CD4-positive, CD25-positive, alpha-beta regulatory T cell (primary cell): Measurements from ENCODE around the gene BAD. TPM values are rescaled to one million over a fixed set of nuclear protein-coding genes. Genes with fewer than 3 reads are reported as not detected.

Experiments used
- ATAC-seq, 2 donors: fragments of 150-1000 bp; cut with Tn5 transposase; one replicate each; pipeline ENCODE4 v1.10.0; 2021; ENCODE audit warnings: low read depth in 2 of 2, moderate number of reproducible peaks in 2 of 2, moderate library complexity in 1 of 2
- DNase-seq, 3 donors: peaks; one replicate each; pipeline versions ENCODE4 v3.0.0 to v3.0.0-alpha.2; 2012 to 2022; ENCODE audit warnings: mixed read lengths in 1 of 3
- H3K27ac ChIP-seq: one replicate; pipeline ENCODE4 v1.7.0; 2013; ENCODE audit warnings: mild to moderate bottlenecking, low read length; ENCODE audit not compliant: insufficient read depth, poor library complexity, severe bottlenecking
- H3K27me3 ChIP-seq: one replicate; pipeline ENCODE4 v1.7.0; 2013; ENCODE audit warnings: low read length; ENCODE audit not compliant: control insufficient read depth, insufficient read depth
- H3K36me3 ChIP-seq: one replicate; pipeline ENCODE4 v1.7.0; 2013; ENCODE audit warnings: mild to moderate bottlenecking, low read length, moderate library complexity; ENCODE audit not compliant: control insufficient read depth, insufficient read depth
- H3K4me1 ChIP-seq: 2 replicates; pipeline ENCODE4 v1.7.0; 2013; ENCODE audit warnings: mild to moderate bottlenecking, low read length; ENCODE audit not compliant: insufficient read depth, control insufficient read depth, poor library complexity, severe bottlenecking
- H3K4me3 ChIP-seq: one replicate; pipeline ENCODE4 v1.7.0; 2013; ENCODE audit warnings: low read depth, mild to moderate bottlenecking, low read length, moderate library complexity
- H3K9me3 ChIP-seq, 2 experiments: 1 replicate in 1 of 2; 2 replicates in 1 of 2; pipeline ENCODE4 v1.7.0; 2013; ENCODE audit warnings: low read length in 2 of 2, mild to moderate bottlenecking in 1 of 2, moderate library complexity in 1 of 2; ENCODE audit not compliant: control insufficient read depth in 2 of 2
- H3K27ac Mint-ChIP-seq, 3 donors: one replicate each; pipeline ENCODE4 v1.8.0; 2020 to 2022; ENCODE audit warnings: mild to moderate bottlenecking in 3 of 3, mixed read lengths in 3 of 3, moderate library complexity in 2 of 3
- H3K27me3 Mint-ChIP-seq: one replicate; pipeline ENCODE4 v1.8.0; 2022; ENCODE audit warnings: mild to moderate bottlenecking, mixed read lengths
- H3K36me3 Mint-ChIP-seq: one replicate; pipeline ENCODE4 v1.8.0; 2020; ENCODE audit warnings: mixed read lengths
- H3K4me1 Mint-ChIP-seq, 4 donors: one replicate each; pipeline ENCODE4 v1.8.0; 2020 to 2022; ENCODE audit warnings: mixed read lengths in 4 of 4, mild to moderate bottlenecking in 1 of 4
- H3K4me3 Mint-ChIP-seq, 4 donors: one replicate each; pipeline ENCODE4 v1.8.0; 2020 to 2022; ENCODE audit warnings: mild to moderate bottlenecking in 4 of 4, mixed read lengths in 4 of 4, moderate library complexity in 3 of 4
- H3K9me3 Mint-ChIP-seq, 7 donors: one replicate each; pipeline ENCODE4 v1.8.0; 2020 to 2022; ENCODE audit warnings: mixed read lengths in 7 of 7, mild to moderate bottlenecking in 3 of 7, moderate library complexity in 2 of 7
- polyA plus RNA-seq, 4 donors: library from polyadenylated mRNA; unstranded; fragments of 300-500 nt; fragmentation: Illumina TruSeq; gene quantifications; one replicate each; pipeline ENCODE4 v1.2.3, GENCODE V29; 2021
- total RNA-seq: library from RNA; stranded (reverse); gene quantifications from one replicate; pipeline ENCODE4 v1.2.3, GENCODE V29; 2022

Gene BAD
- total and polyA plus RNA-seq, 5 donors from 2014 or later, result 25.7 to 50.4 (median 43.8) TPM

GRCh38 chr11:64244966-64245365 lies 39.5 kb downstream of the BAD start:
- Histone ChIP-seq H3K36me3 (peaks cover 4% of the 10 kb centered on the region), H3K9me3 (no peaks in the 10 kb centered on the region), H3K4me1 (peaks cover 55% of the 10 kb centered on the region), H3K27me3 (no peaks in the 10 kb centered on the region), H3K4me3 (no peak overlapping the region), H3K27ac (peak overlapping the region; percentile 55)
- no peaks in the 10 kb centered on the region for H3K27me3 Mint-ChIP-seq
- ATAC-seq (no peak), DNase-seq (no peak)
- H3K4me3 Mint-ChIP-seq, result peak overlapping the region; percentile 83 to 91 (median 86)
- peaks cover 0 to 53% (median 26%) of the 10 kb centered on the region in 4 donors for H3K4me1 Mint-ChIP-seq
- H3K27ac Mint-ChIP-seq, result peak overlapping the region in 2 of 3 donors; percentile 5 to 85
- H3K9me3 Mint-ChIP-seq, result peaks cover 0 to 2% (median 0%) of the 10 kb centered on the region in 7 donors
- no peaks in the 10 kb centered on the region for H3K36me3 Mint-ChIP-seq

DNA sequence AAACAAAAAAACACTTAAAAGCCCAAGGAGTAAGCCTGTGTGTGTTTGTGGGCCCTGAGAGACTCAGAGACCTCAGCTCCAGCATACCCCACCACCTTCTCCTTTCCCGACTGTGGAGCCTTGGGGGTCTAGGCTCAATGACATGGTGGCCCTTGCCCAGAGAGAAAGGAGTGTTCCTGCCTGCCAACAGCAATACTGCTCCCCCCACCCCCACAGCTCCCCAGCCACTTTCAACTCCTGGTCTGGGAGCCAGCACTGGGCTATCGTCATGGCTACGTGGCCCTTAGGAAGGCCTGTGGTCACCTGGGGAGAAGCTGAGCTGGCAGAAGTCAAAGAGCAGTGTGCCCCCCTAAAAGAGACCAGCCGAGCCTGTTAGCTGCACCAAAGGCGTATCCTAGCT lies 40.4 kb downstream of the BAD start:
- Mint-ChIP-seq H3K27ac (peak overlapping the region in 1 of 3 donors; percentile 5), H3K36me3 (no peaks in the 10 kb centered on the region), H3K9me3 (peaks cover 0 to 2% (median 0%) of the 10 kb centered on the region in 7 donors), H3K4me1 (peaks cover 0 to 57% (median 25%) of the 10 kb centered on the region in 4 donors), H3K4me3 (peak overlapping the region; percentile 19 to 91 (median 62)), H3K27me3 (no peaks in the 10 kb centered on the region)
- peaks cover 57% of the 10 kb centered on the region for H3K4me1 ChIP-seq
- H3K4me3 ChIP-seq, result no peak overlapping the region
- H3K9me3 ChIP-seq, result no peaks in the 10 kb centered on the region
- peaks cover 4% of the 10 kb centered on the region for H3K36me3 ChIP-seq
- no peaks in the 10 kb centered on the region for H3K27me3 ChIP-seq
- DNase-seq, result no peak
- ATAC-seq, result no peak
- H3K27ac ChIP-seq, result no peak overlapping the region

DNA sequence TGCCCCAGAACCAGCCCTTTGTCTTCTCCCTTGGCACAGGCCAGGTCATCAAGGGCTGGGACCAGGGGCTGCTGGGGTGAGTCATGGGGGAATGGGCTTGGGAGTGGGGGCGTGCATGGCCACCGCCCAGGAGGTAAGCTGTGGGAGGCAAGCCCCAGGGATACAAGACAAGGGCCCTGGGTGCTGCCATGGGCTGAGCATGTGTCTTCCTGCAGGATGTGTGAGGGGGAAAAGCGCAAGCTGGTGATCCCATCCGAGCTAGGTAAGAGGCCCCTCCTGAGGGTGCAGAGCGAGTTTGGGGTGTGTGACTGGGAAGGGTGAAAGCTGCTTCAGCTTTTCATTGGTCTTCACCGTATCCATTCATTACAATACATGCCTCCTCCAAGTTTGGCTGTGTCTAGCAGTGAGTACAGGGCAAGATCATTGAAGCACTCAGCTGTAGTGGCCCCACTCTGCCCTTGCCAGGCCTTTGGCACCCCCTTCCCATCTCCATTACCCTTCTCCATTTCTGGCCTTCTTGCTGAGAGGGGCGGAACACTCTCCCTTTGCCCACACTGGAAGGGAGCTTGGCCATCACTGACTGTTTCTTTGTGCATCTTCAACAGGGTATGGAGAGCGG lies 41.1 kb downstream of the BAD start:
- Histone ChIP-seq H3K4me1 (peaks cover 57% of the 10 kb centered on the region), H3K27me3 (no peaks in the 10 kb centered on the region), H3K27ac (no peak overlapping the region), H3K4me3 (no peak overlapping the region), H3K9me3 (no peaks in the 10 kb centered on the region), H3K36me3 (peaks cover 4% of the 10 kb centered on the region)
- H3K4me1 Mint-ChIP-seq, result peaks cover 0 to 57% (median 25%) of the 10 kb centered on the region in 4 donors
- ATAC-seq (no peak), DNase-seq (no peak)
- H3K27me3 Mint-ChIP-seq, result no peaks in the 10 kb centered on the region
- peak overlapping the region in 2 of 3 donors; percentile 15 to 44 for H3K27ac Mint-ChIP-seq
- H3K4me3 Mint-ChIP-seq, result peak overlapping the region; percentile 68 to 79 (median 74)
- H3K9me3 Mint-ChIP-seq, result peaks cover 0 to 2% (median 0%) of the 10 kb centered on the region in 7 donors
- H3K36me3 Mint-ChIP-seq, result no peaks in the 10 kb centered on the region

- H3K4me3 ChIP-seq, result peak overlapping the region; percentile 7
- no peaks in the 10 kb centered on the region for H3K9me3 ChIP-seq
- Mint-ChIP-seq H3K36me3 (no peaks in the 10 kb centered on the region), H3K27me3 (no peaks in the 10 kb centered on the region), H3K4me3 (peak overlapping the region; percentile 87 to 98 (median 94)), H3K9me3 (no peaks in the 10 kb centered on the region), H3K27ac (peak overlapping the region; percentile 93 to 99 (median 98)), H3K4me1 (peaks cover 0 to 53% (median 20%) of the 10 kb centered on the region in 4 donors)
- no peaks in the 10 kb centered on the region for H3K27me3 ChIP-seq
- H3K27ac ChIP-seq, result peak overlapping the region; percentile 100
- ATAC-seq (peak in 1 of 2 donors; percentile 0), DNase-seq (peak in 1 of 3 donors; percentile 99)
- H3K4me1 ChIP-seq, result peaks cover 45% of the 10 kb centered on the region
- peaks cover 4% of the 10 kb centered on the region for H3K36me3 ChIP-seq
These were observed 42.7 kb downstream of the BAD start for GRCh38 chr11:64241491-64242374.

- DNase-seq, result peak in 2 of 3 donors; percentile 99 to 100
- H3K4me1 Mint-ChIP-seq, result peaks cover 0 to 53% (median 20%) of the 10 kb centered on the region in 4 donors
These were observed 43.3 kb downstream of the BAD start for GRCh38 chr11:64241241-64241490.

DNA sequence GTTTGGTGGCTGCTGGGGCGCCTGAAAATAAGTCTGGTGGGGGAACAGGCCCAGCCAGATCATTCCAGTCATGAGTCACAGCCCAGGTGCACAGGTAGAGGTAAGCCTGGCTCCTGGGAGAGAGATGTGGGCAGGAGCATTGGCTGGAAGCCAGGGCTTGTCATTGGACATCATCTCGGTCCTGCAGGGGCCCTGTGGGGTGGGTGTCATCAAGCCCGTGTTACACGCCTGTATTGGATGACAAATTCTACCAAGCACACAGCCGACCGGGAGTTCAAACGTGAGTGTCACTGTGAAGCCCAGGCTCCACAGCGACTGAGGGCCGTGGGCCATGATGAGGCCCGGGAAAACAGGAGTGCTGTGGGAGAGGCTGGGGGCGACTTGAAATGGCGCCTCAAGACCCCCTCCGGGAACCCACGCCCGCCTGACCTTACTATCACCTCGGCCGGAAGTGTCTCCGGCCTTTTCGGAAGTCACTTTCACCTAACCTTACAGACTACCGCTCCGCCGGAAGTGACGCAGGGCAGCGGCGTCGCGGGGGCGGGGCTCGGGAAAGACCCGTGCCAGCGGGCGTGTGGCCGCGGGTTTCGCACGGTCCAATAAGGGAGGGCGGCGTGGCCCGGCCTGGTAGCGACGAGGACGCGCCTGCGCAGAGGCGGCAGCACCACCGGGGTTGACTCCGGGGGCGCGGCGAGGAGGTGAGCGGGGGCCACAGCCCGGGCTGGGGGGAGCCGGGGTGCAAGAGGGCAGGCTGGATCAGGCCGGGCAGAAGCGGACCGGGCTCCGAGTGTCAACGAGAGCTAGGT lies 43.8 kb downstream of the BAD start, which contains the start of gene FKBP2:
Gene FKBP2, plus strand, starts transcription at position 661 of the 806 bp plus-strand sequence. CDS start 1,293 bp downstream, outside the sequence.
- peaks cover 42% of the 10 kb centered on the region for H3K4me1 ChIP-seq
- H3K4me3 Mint-ChIP-seq, result peak within 1 kb of the TSS; percentile 87 to 98 (median 94)

More at GRCh38 chr11:64241241-64241490, 43.3 kb downstream of the BAD start:
- peak overlapping the region; percentile 100 for H3K27ac ChIP-seq
- H3K4me1 ChIP-seq, result peaks cover 45% of the 10 kb centered on the region
- no peaks in the 10 kb centered on the region for H3K9me3 ChIP-seq
- Mint-ChIP-seq H3K27me3 (no peaks in the 10 kb centered on the region), H3K9me3 (no peaks in the 10 kb centered on the region), H3K27ac (peak overlapping the region; percentile 93 to 99 (median 98)), H3K4me3 (peak overlapping the region; percentile 87 to 98 (median 94)), H3K36me3 (no peaks in the 10 kb centered on the region)
- peaks cover 4% of the 10 kb centered on the region for H3K36me3 ChIP-seq
- H3K27me3 ChIP-seq, result no peaks in the 10 kb centered on the region
- peak; percentile 78 to 84 for ATAC-seq
- H3K4me3 ChIP-seq, result no peak overlapping the region

More for the DNA sequence above, 43.8 kb downstream of the BAD start, which contains the start of gene FKBP2:
- Mint-ChIP-seq H3K4me1 (peaks cover 0 to 49% (median 19%) of the 10 kb centered on the region in 4 donors), H3K27me3 (no peaks in the 10 kb centered on the region), H3K36me3 (no peaks in the 10 kb centered on the region), H3K9me3 (no peaks in the 10 kb centered on the region), H3K27ac (peak within 1 kb of the TSS; percentile 93 to 99 (median 98))
- DNase-seq, result peak; percentile 97 to 99 (median 98)
- peak within 1 kb of the TSS; percentile 59 for H3K4me3 ChIP-seq
- ATAC-seq, result peak; percentile 64 to 66
- peaks cover 4% of the 10 kb centered on the region for H3K36me3 ChIP-seq
- peak within 1 kb of the TSS; percentile 100 for H3K27ac ChIP-seq
- H3K27me3 ChIP-seq, result no peaks in the 10 kb centered on the region
- H3K9me3 ChIP-seq, result no peaks in the 10 kb centered on the region
